K562 (cell line): Measurements from ENCODE around the gene FAM227B. TPM values are rescaled to one million over a fixed set of nuclear protein-coding genes. Genes with fewer than 3 reads are reported as not detected.

Experiments used
- ELF2 ChIP-seq: fragments of 250-450 bp; sonication (Bioruptor Pico); IDR thresholded peaks from 2 replicates; pipeline ENCODE4 v1.5.0; 2021; ENCODE audit warnings: mild to moderate bottlenecking
- GABPB1 ChIP-seq: sonication (generic); formaldehyde crosslinking; IDR thresholded peaks from 2 replicates; pipeline ENCODE4 v1.8.0; 2022; ENCODE audit warnings: mild to moderate bottlenecking, missing genetic modification reagents
- GABPB2 ChIP-seq: fragments of 250-450 bp; sonication (Bioruptor Pico); conservative IDR thresholded peaks from 2 replicates; pipeline ENCODE4 v1.5.1; 2021; ENCODE audit warnings: mild to moderate bottlenecking
- HDAC2 ChIP-seq: fragments of 450-650 bp; IDR thresholded peaks from 2 replicates; pipeline ENCODE4 v1.6.1; 2016; ENCODE audit warnings: mild to moderate bottlenecking
- NCOA6 ChIP-seq: fragments of 450-650 bp; IDR thresholded peaks from 2 replicates; pipeline ENCODE4 v1.6.1; 2017; ENCODE audit warnings: mild to moderate bottlenecking
- PHTF2 ChIP-seq: fragments of 250-450 bp; sonication (Bioruptor Pico); IDR thresholded peaks from 2 replicates; pipeline ENCODE4 v1.5.0; 2021; ENCODE audit warnings: mild to moderate bottlenecking
- PML ChIP-seq: IDR thresholded peaks from 2 replicates; pipeline ENCODE4 v1.6.1; 2012; ENCODE audit warnings: low read length, inconsistent platforms
- POLR2G ChIP-seq: fragments of 200-400 bp; formaldehyde crosslinking; IDR thresholded peaks from 2 replicates; pipeline ENCODE4 v1.6.1; 2017; ENCODE audit warnings: low read depth, mild to moderate bottlenecking, antibody characterized with exemption, low read length, moderate library complexity
- RB1 ChIP-seq: fragments of 450-650 bp; IDR thresholded peaks from 2 replicates; pipeline ENCODE4 v1.6.1; 2017; ENCODE audit warnings: low read depth, mild to moderate bottlenecking
- RBM39 ChIP-seq: fragments of 200-400 bp; formaldehyde crosslinking; optimal IDR thresholded peaks from 2 replicates; pipeline ENCODE3; 2018; ENCODE audit warnings: low read depth, low read length
- SIN3A ChIP-seq, 2 experiments: fragments of 150-350 bp in 1 of 2; IDR thresholded peaks; 2 replicates each; pipeline ENCODE4 v1.6.1; 2011 to 2016; ENCODE audit warnings: borderline replicate concordance in 2 of 2, low read depth in 2 of 2, low read length in 2 of 2, mild to moderate bottlenecking in 2 of 2, moderate library complexity in 2 of 2; ENCODE audit not compliant: control insufficient read depth in 1 of 2
- SRSF1 ChIP-seq: fragments of 200-400 bp; formaldehyde crosslinking; IDR thresholded peaks from 2 replicates; pipeline ENCODE4 v1.6.1; 2017; ENCODE audit warnings: mild to moderate bottlenecking, low read depth, low read length, moderate library complexity
- TBL1XR1 ChIP-seq, 2 experiments: IDR thresholded peaks; 2 replicates each; pipeline ENCODE4 v1.6.1; 2012; ENCODE audit warnings: improper control_type of control experiment in 2 of 2, low read length in 2 of 2, mild to moderate bottlenecking in 1 of 2
- TCFL5 ChIP-seq: fragments of 250-450 bp; sonication (Bioruptor Pico); conservative IDR thresholded peaks from 2 replicates; pipeline ENCODE4 v1.6.1; 2021; ENCODE audit warnings: mild to moderate bottlenecking, moderate library complexity, matching md5 sums
- TEAD2 ChIP-seq: fragments of 450-650 bp; IDR thresholded peaks from 2 replicates; pipeline ENCODE4 v1.6.1; 2016; ENCODE audit warnings: missing genetic modification characterization, control low read depth, missing compliant biosample characterization
- ZNF12 ChIP-seq: sonication (generic); formaldehyde crosslinking; IDR thresholded peaks from 2 replicates; pipeline ENCODE4 v1.4.0; 2020; ENCODE audit warnings: mild to moderate bottlenecking, missing genetic modification reagents
- ZNF165 ChIP-seq: fragments of 250-450 bp; sonication (Bioruptor Pico); IDR thresholded peaks from 2 replicates; pipeline ENCODE4 v1.4.0; 2020; ENCODE audit warnings: borderline replicate concordance
- polyA plus RNA-seq, 8 experiments: library from polyadenylated mRNA; depleted of rRNA in 4 of 8; stranded (reverse) in 5 of 8; unstranded in 3 of 8; fragments of >200 nt; fragmentation: Nextera tagmentation in 2 of 8; fragmentation: Illumina TruSeq in 1 of 8; extraction: Ambion mirVana in 2 of 8; extraction: Trizol in 1 of 8; gene quantifications; 2 replicates each; pipeline versions ENCODE4 v1.2.1 to v1.2.3, GENCODE V29; 2011 to 2014; ENCODE audit warnings: inconsistent platforms in 1 of 8, missing spikeins in 1 of 8
- total RNA-seq, 7 experiments: library from RNA; depleted of rRNA in 6 of 7; stranded (reverse); fragments of >200 nt in 6 of 7; fragmentation: Illumina TruSeq in 2 of 7; extraction: Trizol in 2 of 7; gene quantifications; 2 replicates each; pipeline versions ENCODE4 v1.2.1 to v1.2.3, GENCODE V29; 2011 to 2021; ENCODE audit warnings: low replicate concordance in 1 of 7
- TF ChIP-seq, protein P1 (sequence below): fragments of 250-450 bp; sonication (Bioruptor Pico); IDR thresholded peaks from 2 replicates; pipeline ENCODE4 v1.4.0; 2020
- TF ChIP-seq, protein P2 (sequence below), 3 experiments: IDR thresholded peaks in 2 of 3; conservative IDR thresholded peaks in 1 of 3; 2 replicates each; pipeline ENCODE4 v1.5.1; 2011 to 2012; ENCODE audit warnings: low read length in 3 of 3, mild to moderate bottlenecking in 3 of 3, control low read depth in 2 of 3, improper control_type of control experiment in 1 of 3, inconsistent platforms in 1 of 3, low read depth in 1 of 3, mixed read lengths in 1 of 3, moderate library complexity in 1 of 3; ENCODE audit not compliant: insufficient read depth in 2 of 3
- TF ChIP-seq, protein P3 (sequence below): fragments of 450-650 bp; formaldehyde crosslinking; IDR thresholded peaks from 2 replicates; pipeline ENCODE4 v1.4.0; 2020; ENCODE audit warnings: mild to moderate bottlenecking, moderate library complexity

The FAM227B gene
- total and polyA plus RNA-seq, 9 of the 15 experiments (the other 6 are each of a cell fraction or from before 2014, with no cell fraction given) = 5.1 to 12.5 (median 11.2) TPM

- TF ChIP-seq, protein P1, sequence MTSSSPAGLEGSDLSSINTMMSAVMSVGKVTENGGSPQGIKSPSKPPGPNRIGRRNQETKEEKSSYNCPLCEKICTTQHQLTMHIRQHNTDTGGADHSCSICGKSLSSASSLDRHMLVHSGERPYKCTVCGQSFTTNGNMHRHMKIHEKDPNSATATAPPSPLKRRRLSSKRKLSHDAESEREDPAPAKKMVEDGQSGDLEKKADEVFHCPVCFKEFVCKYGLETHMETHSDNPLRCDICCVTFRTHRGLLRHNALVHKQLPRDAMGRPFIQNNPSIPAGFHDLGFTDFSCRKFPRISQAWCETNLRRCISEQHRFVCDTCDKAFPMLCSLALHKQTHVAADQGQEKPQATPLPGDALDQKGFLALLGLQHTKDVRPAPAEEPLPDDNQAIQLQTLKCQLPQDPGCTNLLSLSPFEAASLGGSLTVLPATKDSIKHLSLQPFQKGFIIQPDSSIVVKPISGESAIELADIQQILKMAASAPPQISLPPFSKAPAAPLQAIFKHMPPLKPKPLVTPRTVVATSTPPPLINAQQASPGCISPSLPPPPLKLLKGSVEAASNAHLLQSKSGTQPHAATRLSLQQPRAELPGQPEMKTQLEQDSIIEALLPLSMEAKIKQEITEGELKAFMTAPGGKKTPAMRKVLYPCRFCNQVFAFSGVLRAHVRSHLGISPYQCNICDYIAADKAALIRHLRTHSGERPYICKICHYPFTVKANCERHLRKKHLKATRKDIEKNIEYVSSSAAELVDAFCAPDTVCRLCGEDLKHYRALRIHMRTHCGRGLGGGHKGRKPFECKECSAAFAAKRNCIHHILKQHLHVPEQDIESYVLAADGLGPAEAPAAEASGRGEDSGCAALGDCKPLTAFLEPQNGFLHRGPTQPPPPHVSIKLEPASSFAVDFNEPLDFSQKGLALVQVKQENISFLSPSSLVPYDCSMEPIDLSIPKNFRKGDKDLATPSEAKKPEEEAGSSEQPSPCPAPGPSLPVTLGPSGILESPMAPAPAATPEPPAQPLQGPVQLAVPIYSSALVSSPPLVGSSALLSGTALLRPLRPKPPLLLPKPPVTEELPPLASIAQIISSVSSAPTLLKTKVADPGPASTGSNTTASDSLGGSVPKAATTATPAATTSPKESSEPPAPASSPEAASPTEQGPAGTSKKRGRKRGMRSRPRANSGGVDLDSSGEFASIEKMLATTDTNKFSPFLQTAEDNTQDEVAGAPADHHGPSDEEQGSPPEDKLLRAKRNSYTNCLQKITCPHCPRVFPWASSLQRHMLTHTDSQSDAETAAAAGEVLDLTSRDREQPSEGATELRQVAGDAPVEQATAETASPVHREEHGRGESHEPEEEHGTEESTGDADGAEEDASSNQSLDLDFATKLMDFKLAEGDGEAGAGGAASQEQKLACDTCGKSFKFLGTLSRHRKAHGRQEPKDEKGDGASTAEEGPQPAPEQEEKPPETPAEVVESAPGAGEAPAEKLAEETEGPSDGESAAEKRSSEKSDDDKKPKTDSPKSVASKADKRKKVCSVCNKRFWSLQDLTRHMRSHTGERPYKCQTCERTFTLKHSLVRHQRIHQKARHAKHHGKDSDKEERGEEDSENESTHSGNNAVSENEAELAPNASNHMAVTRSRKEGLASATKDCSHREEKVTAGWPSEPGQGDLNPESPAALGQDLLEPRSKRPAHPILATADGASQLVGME = peak; percentile 89
- peak; percentile 96 for TF ChIP-seq POLR2G
- TF ChIP-seq, protein P2, sequence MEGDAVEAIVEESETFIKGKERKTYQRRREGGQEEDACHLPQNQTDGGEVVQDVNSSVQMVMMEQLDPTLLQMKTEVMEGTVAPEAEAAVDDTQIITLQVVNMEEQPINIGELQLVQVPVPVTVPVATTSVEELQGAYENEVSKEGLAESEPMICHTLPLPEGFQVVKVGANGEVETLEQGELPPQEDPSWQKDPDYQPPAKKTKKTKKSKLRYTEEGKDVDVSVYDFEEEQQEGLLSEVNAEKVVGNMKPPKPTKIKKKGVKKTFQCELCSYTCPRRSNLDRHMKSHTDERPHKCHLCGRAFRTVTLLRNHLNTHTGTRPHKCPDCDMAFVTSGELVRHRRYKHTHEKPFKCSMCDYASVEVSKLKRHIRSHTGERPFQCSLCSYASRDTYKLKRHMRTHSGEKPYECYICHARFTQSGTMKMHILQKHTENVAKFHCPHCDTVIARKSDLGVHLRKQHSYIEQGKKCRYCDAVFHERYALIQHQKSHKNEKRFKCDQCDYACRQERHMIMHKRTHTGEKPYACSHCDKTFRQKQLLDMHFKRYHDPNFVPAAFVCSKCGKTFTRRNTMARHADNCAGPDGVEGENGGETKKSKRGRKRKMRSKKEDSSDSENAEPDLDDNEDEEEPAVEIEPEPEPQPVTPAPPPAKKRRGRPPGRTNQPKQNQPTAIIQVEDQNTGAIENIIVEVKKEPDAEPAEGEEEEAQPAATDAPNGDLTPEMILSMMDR (IDR thresholded peaks at IDR 0.05 in 2 of 3, conservative IDR thresholded peaks at IDR 0.05 in 1 of 3; ENCODE audit: insufficient read depth in 2 of 3, low read depth in 1 of 3, low read length in 3 of 3) = 0 out of 6 replicates have a peak, but pooled peaks of 2 of the 3 experiments have one; percentile 3 to 6
- peak; percentile 76 to 85; a peak in 3 of 4 replicates for TF ChIP-seq SIN3A (IDR thresholded peaks at IDR 0.05; ENCODE audit: borderline replicate concordance in 2 of 2, control insufficient read depth in 1 of 2, low read depth in 2 of 2, low read length in 2 of 2)
- no peak; the same call in 1 of the 2 replicates for TF ChIP-seq ELF2 (CRISPR knock-in tag)
- TF ChIP-seq TBL1XR1 (IDR thresholded peaks at IDR 0.05; ENCODE audit: low read length in 2 of 2) = peak; percentile 26 to 35; a peak in 2 of 4 replicates
- TF ChIP-seq ZNF12 (CRISPR knock-in tag) = peak; percentile 62; the same call in 1 of the 2 replicates
- TF ChIP-seq RB1 = peak; percentile 88
- peak; percentile 97 for TF ChIP-seq GABPB1 (CRISPR knock-in tag)
- no peak for TF ChIP-seq RBM39
- no peak for TF ChIP-seq ZNF165 (CRISPR knock-in tag)
- no peak for TF ChIP-seq PHTF2 (CRISPR knock-in tag)
- no peak for TF ChIP-seq TEAD2 (tag)
- TF ChIP-seq PML = peak; percentile 51; the same call in 1 of the 2 replicates
- TF ChIP-seq GABPB2 (CRISPR knock-in tag) = no peak
- no peak for TF ChIP-seq TCFL5
- TF ChIP-seq, protein P3, sequence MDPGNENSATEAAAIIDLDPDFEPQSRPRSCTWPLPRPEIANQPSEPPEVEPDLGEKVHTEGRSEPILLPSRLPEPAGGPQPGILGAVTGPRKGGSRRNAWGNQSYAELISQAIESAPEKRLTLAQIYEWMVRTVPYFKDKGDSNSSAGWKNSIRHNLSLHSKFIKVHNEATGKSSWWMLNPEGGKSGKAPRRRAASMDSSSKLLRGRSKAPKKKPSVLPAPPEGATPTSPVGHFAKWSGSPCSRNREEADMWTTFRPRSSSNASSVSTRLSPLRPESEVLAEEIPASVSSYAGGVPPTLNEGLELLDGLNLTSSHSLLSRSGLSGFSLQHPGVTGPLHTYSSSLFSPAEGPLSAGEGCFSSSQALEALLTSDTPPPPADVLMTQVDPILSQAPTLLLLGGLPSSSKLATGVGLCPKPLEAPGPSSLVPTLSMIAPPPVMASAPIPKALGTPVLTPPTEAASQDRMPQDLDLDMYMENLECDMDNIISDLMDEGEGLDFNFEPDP (CRISPR knock-in tag) = no peak
- TF ChIP-seq SRSF1 = 0 out of 2 replicates have a peak, but pooled peaks have one; percentile 32
- no peak for TF ChIP-seq HDAC2
- 0 out of 2 replicates have a peak, but pooled peaks have one; percentile 15 for TF ChIP-seq NCOA6
Observed at GRCh38 chr15:49620658-49621368, at the start of gene FAM227B, which contains the start of gene DTWD1 (continued).
